ENCODE results near the gene CDK9.

DNA sequence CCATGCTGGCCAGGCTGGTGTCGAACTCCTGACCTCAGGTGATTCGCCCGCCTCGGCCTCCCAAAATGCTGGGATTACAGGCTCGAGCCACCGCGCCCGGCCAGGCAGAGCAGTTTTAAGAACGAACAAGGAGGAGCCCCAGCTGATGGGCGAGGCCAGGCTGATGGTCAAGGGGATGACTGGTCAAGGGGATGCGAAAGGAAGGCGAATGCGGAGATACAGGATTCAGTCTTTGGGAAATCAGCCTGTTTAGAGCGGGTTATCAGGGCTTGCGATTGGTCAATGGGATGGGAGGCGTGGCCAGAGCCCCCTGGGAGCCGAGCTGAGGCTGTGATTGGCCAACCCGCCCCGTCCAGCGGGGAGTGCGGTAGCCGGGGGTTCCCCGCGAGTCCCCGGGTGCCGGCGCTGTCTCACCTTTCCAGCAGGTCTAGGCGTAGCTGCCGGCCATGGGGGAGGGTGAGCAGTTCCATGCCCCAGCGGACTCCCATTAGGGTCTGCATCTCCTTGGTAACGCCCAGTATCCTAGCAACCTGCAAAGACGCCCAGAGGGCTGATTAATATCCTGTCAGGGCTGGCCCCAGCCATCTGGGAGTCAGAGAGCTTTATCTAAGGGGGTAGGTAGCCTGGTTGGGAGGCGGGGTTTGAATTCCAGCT, 43.3 kb upstream of the CDK9 start:
- TF ChIP-seq, protein P1, sequence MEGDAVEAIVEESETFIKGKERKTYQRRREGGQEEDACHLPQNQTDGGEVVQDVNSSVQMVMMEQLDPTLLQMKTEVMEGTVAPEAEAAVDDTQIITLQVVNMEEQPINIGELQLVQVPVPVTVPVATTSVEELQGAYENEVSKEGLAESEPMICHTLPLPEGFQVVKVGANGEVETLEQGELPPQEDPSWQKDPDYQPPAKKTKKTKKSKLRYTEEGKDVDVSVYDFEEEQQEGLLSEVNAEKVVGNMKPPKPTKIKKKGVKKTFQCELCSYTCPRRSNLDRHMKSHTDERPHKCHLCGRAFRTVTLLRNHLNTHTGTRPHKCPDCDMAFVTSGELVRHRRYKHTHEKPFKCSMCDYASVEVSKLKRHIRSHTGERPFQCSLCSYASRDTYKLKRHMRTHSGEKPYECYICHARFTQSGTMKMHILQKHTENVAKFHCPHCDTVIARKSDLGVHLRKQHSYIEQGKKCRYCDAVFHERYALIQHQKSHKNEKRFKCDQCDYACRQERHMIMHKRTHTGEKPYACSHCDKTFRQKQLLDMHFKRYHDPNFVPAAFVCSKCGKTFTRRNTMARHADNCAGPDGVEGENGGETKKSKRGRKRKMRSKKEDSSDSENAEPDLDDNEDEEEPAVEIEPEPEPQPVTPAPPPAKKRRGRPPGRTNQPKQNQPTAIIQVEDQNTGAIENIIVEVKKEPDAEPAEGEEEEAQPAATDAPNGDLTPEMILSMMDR (conservative IDR thresholded peaks at IDR 0.05; ENCODE audit: low read depth, low read length): no peak
- TF ChIP-seq EZH2 (IDR thresholded peaks at IDR 0.05; ENCODE audit: low read length, unreplicated experiment) (no peak), EZH2phosphoT487 (IDR thresholded peaks at IDR 0.05; ENCODE audit: borderline replicate concordance, low read length) (no peak)

Data from PC-3 (cell line).